K562 treated with DMSO at 1 percent for 4 hours (cell line): ENCODE measurements around the gene IFFO2. TPM values are rescaled to one million over a fixed set of nuclear protein-coding genes. Genes with fewer than 3 reads are reported as not detected.

Experiments used
- total RNA-seq: library from RNA; unstranded; fragments of 300-600 nt; gene quantifications from 2 replicates; pipeline ENCODE4 v1.2.3, GENCODE V29; 2022; ENCODE audit not compliant: insufficient read depth

IFFO2 gene
- 0.36 and 1.6 TPM in 2 replicates for total RNA-seq

DNA sequence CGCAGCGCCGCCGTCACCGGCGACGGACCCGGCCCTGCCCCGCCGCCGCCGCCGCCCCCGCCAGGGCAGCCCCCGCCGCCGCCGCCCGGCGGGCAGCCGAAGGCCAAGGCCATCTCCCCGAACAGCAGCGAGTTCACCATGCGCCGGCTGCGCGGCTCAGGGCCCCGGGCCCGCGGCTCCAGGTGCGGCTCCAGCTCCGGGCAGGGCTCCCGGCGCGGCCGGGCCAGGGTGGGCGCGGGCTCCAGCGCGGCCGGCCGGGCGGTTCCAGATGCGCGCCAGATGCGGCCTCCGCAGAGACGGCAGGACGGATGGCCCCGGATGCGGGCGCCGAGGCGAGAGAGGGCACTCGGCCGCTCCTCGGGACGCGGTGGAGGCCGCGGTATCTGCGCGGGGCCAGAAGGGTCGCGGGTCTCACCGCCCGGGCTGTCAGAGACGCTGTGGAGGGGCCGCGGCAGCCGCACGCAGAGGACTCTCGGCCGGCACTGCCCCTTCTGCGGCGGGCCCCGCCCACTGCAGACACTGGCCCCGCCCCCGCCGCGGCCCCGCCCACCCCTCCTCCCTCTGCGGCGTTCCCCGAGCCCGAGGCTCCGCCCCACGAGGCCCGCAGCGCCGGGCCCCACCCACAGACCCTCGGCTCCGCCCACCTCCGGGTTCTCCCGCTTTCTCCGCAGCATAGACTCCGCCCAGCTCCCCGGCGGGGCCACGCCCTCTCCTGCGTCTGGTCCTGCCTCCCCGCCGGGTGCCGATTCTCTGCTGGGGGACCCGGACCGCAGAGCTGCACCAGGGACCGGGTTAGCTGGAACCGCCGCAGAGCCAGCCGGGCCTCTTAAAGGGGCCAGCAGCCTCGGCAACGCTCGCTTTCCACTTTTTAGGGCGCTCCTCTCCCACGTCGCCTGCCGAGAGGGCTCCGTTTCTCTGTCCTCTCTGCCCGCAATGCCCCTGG, at the start of gene IFFO2:
TSS of gene IFFO2 (minus strand) at position 484 of the 943 bp plus-strand sequence. CDS start at position 140, 344 bp downstream.

GRCh38 chr1:18902523-18903290, 53.8 kb downstream of the IFFO2 start, which contains the start of gene ALDH4A1:
Gene ALDH4A1, minus strand, starts transcription at chr1:18902555. Its CDS starts 32 bp downstream, at chr1:18902523.

GRCh38 chr1:18859560-18859959, 96.9 kb downstream of the IFFO2 start, which contains the start of gene TAS1R2:
Gene TAS1R2, minus strand, starts transcription at chr1:18859660. Its CDS starts 0 bp downstream, at chr1:18859660.

Other genes starting within 250 kb of the IFFO2 start
- not detected in 2 replicates for gene TAS1R2, start 97.0 kb downstream of the IFFO2 start, total RNA-seq
- 19.4 and 20.1 TPM in 2 replicates for gene ALDH4A1, start 54.1 kb downstream of the IFFO2 start, total RNA-seq